SK-N-MC (cell line): Measurements from ENCODE around the gene DIP2C.

ENCODE experiments used
- EZH2 ChIP-seq: fragments of 200-600 bp; sonication (generic); IDR thresholded peaks from one replicate; pipeline ENCODE4 v1.6.1; 2017; ENCODE audit warnings: antibody characterized with exemption
- POLR2AphosphoS5 ChIP-seq: IDR thresholded peaks from 2 replicates; pipeline ENCODE4 v1.6.1; 2012; ENCODE audit warnings: mild to moderate bottlenecking, low read depth, low read length, borderline replicate concordance

DNA sequence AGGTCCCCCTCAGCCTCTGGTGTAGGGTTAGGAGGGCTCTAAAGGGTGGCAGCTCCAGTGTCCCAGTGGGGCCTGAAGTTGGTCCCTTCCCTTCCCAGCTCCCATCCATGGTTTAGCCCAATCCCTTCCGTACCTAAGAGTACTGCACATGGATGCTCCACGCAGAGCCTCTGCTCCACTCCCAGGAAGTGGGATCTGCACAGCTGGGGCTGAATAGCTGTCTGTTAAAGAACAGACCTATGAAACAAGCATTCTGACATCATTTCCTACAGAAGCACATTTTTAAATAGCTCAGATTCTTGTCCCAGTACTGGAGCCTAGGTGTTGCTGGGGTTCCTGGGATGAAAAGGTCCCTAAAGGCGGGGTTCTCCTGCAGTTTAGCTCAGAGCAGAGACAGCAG lies 418.3 kb downstream of the DIP2C start:
- TF ChIP-seq EZH2 (no peak), POLR2AphosphoS5 (no peak)
